ENCODE data around the gene MRPL40. TPM values are rescaled to one million over a fixed set of nuclear protein-coding genes. Genes with fewer than 3 reads are reported as not detected.

MRPL40 gene
- total RNA-seq, 2 donors from 2014 or later: 27.1 to 27.2 TPM

DNA sequence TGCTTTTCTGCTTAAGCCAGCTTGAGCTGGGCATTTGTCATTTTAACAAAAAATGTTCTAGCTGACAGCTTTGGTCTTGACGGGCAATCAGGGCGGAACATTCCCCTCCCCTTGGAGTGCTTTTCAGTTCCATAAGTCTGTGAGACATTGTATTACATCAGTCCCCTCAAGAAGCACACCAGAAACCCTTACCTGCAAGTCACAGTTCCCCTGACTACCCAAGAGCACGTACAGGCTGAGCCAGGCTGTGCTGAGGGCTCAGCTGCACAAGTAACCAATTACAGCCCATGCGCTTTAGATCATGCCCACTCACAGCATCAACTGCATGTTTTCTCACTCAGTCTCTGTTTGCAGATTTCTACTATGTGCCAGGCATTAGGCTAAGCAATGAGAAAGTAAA, 19.9 kb upstream of the MRPL40 start:
- H3K27me3 Mint-ChIP-seq (ENCODE audit: low read depth): no peaks in the 10 kb centered on the region
- H3K27ac Mint-ChIP-seq: peak overlapping the region; percentile 9
- H3K36me3 Mint-ChIP-seq (ENCODE audit: insufficient read depth in 2 of 2): peaks cover 1 to 7% of the 10 kb centered on the region in 2 donors

GRCh38 chr22:19412923-19413322, 19.4 kb upstream of the MRPL40 start:
- Mint-ChIP-seq H3K27ac (peak overlapping the region; percentile 9), H3K9me3 (no peaks in the 10 kb centered on the region), H3K4me1 (ENCODE audit: low read depth) (peaks cover 42% of the 10 kb centered on the region), H3K27me3 (ENCODE audit: low read depth) (no peaks in the 10 kb centered on the region), H3K4me3 (peak overlapping the region in 1 of 2 donors; percentile 30), H3K36me3 (ENCODE audit: insufficient read depth in 2 of 2) (peaks cover 3 to 9% of the 10 kb centered on the region in 2 donors)
- DNase-seq: no peak
- peak; percentile 64 to 84 for ATAC-seq (replicated peaks in 1 of 2)

More for the DNA sequence above, 19.9 kb upstream of the MRPL40 start:
- Mint-ChIP-seq H3K9me3 (no peaks in the 10 kb centered on the region), H3K4me3 (peak overlapping the region; percentile 11 to 30), H3K4me1 (ENCODE audit: low read depth) (peaks cover 38% of the 10 kb centered on the region)
- DNase-seq: no peak
- peak; percentile 25 to 32 for ATAC-seq (replicated peaks in 1 of 2)

DNA sequence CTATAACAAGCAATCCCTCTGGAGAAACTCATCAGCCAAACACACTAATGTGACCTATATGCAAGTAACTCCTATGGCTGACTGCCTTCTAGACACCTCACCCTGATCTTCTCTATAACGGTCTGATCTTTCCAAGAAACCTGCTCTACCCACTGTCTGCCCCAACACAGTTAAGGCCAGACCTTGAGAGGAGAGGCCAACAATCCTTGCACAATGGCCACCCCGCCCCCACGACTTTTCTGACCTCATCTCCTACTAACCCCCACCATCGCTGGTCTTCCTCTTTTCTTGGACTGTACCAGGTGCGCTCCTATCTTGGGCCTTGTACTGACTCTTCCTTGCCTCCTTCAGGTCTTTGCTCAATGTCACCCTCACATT, 13.3 kb upstream of the MRPL40 start:
- peaks cover 78% of the 10 kb centered on the region for H3K4me1 Mint-ChIP-seq (ENCODE audit: low read depth)
- peaks cover 3 to 8% of the 10 kb centered on the region in 2 donors for H3K36me3 Mint-ChIP-seq (ENCODE audit: insufficient read depth in 2 of 2)
- DNase-seq: no peak
- peak in 1 of 2 donors; percentile 20 for ATAC-seq (replicated peaks in 1 of 2)
- peak overlapping the region; percentile 73 to 83 for H3K4me3 Mint-ChIP-seq
- H3K27ac Mint-ChIP-seq: peak overlapping the region; percentile 92
- no peaks in the 10 kb centered on the region for H3K27me3 Mint-ChIP-seq (ENCODE audit: low read depth)
- H3K9me3 Mint-ChIP-seq: no peaks in the 10 kb centered on the region

GRCh38 chr22:19419464-19420178, 12.7 kb upstream of the MRPL40 start:
- peak overlapping the region; percentile 92 for H3K27ac Mint-ChIP-seq
- peaks cover 83% of the 10 kb centered on the region for H3K4me1 Mint-ChIP-seq (ENCODE audit: low read depth)
- ATAC-seq (replicated peaks in 1 of 2) (peak; percentile 97 to 99), DNase-seq (peak; percentile 53 to 59)
- peak overlapping the region; percentile 73 to 83 for H3K4me3 Mint-ChIP-seq
- no peaks in the 10 kb centered on the region for H3K27me3 Mint-ChIP-seq (ENCODE audit: low read depth)
- H3K9me3 Mint-ChIP-seq: no peaks in the 10 kb centered on the region
- peaks cover 1 to 8% of the 10 kb centered on the region in 2 donors for H3K36me3 Mint-ChIP-seq (ENCODE audit: insufficient read depth in 2 of 2)

DNA sequence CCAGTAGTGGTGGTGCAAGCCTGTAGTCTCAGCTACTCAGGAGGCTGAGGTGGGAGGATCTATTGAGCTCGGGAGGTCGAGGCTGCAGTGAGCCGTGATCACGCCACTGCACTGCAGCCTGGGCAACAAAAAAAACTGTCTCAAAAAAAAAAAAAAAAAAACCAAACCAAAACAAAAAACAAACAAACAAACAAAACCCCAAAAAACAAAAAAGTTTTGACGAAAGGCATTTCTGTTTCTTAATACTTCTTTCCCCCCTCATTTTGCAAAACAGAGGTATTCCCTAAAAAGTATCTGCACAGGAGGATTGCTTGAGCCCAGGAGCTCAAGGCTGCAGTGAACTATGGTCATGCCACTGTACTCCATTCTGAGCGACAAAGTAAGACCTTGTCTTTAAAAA, 12.0 kb upstream of the MRPL40 start:
- Mint-ChIP-seq H3K4me3 (peak overlapping the region; percentile 73 to 83), H3K9me3 (no peaks in the 10 kb centered on the region), H3K27me3 (ENCODE audit: low read depth) (no peaks in the 10 kb centered on the region), H3K27ac (peak overlapping the region; percentile 92), H3K4me1 (ENCODE audit: low read depth) (peaks cover 81% of the 10 kb centered on the region), H3K36me3 (ENCODE audit: insufficient read depth in 2 of 2) (peaks cover 1 to 8% of the 10 kb centered on the region in 2 donors)
- no peak for DNase-seq
- no peak for ATAC-seq (replicated peaks in 1 of 2)

DNA sequence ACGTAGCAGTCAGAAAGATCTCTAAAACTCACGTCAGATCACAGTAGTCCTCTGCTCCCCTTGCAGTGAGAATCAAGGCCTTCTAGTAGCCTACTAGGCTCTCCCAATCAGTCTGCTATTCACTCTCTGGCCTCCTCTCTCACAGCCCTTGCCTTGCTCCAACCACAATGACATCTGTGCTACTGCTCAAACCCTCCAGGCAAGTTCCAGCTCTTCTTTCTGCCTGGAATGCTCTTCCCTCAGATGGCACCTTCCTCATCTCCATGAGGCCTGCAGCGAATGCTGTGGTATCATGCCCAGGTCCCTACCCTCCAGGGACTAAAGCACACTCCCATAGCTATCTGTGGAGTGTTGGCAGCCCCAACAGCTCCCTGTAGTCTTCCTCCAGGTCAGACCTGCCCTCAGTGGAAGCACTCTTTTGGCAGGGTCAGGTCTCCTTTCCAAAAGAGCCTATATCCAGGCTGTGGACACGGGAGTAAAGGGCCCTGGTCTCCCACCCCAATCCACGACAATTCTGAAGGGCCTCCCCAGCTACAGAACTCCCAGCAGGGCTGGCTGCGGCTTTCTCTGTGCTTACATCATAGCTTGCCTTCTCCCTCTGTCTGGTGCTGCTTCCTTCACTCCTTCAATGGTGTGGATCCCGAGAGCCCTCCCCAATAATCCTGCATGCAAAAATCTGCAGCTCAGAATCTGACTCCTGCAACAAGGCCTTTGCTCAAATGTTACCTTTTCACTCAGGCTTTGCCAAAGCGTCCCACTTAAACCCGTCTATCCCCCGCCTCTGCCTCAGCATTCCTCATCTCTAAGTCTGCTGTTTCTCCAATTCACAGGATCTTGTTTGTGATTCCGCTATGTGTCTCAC, 9.7 kb upstream of the MRPL40 start:
- H3K9me3 Mint-ChIP-seq: no peaks in the 10 kb centered on the region
- H3K27me3 Mint-ChIP-seq (ENCODE audit: low read depth): no peaks in the 10 kb centered on the region
- ATAC-seq (replicated peaks in 1 of 2) (no peak), DNase-seq (no peak)
- peak overlapping the region; percentile 65 for H3K27ac Mint-ChIP-seq
- H3K4me1 Mint-ChIP-seq (ENCODE audit: low read depth): peaks cover 81% of the 10 kb centered on the region
- H3K4me3 Mint-ChIP-seq: no peak overlapping the region
- H3K36me3 Mint-ChIP-seq (ENCODE audit: insufficient read depth in 2 of 2): peaks cover 4 to 9% of the 10 kb centered on the region in 2 donors

DNA sequence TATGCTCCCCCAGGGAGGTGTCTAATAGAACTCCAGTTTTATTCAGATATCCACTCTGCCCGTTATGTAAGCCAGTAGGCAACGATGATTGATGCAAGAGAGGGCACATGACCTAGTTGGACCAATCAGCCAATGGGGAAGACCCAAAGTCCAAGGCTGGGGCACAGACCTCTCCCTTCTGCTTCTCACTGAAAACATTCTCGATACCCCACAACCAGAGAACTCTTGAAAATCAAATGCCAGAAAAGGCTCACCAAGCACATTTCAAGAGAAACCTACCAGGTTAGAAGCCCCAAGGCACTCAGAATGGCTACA, 8.2 kb upstream of the MRPL40 start:
- no peak for DNase-seq
- ATAC-seq (replicated peaks in 1 of 2): no peak
- Mint-ChIP-seq H3K4me3 (no peak overlapping the region), H3K36me3 (ENCODE audit: insufficient read depth in 2 of 2) (peaks cover 2 to 7% of the 10 kb centered on the region in 2 donors), H3K4me1 (ENCODE audit: low read depth) (peaks cover 86% of the 10 kb centered on the region), H3K27me3 (ENCODE audit: low read depth) (no peaks in the 10 kb centered on the region), H3K9me3 (no peaks in the 10 kb centered on the region), H3K27ac (peak overlapping the region; percentile 12)

DNA sequence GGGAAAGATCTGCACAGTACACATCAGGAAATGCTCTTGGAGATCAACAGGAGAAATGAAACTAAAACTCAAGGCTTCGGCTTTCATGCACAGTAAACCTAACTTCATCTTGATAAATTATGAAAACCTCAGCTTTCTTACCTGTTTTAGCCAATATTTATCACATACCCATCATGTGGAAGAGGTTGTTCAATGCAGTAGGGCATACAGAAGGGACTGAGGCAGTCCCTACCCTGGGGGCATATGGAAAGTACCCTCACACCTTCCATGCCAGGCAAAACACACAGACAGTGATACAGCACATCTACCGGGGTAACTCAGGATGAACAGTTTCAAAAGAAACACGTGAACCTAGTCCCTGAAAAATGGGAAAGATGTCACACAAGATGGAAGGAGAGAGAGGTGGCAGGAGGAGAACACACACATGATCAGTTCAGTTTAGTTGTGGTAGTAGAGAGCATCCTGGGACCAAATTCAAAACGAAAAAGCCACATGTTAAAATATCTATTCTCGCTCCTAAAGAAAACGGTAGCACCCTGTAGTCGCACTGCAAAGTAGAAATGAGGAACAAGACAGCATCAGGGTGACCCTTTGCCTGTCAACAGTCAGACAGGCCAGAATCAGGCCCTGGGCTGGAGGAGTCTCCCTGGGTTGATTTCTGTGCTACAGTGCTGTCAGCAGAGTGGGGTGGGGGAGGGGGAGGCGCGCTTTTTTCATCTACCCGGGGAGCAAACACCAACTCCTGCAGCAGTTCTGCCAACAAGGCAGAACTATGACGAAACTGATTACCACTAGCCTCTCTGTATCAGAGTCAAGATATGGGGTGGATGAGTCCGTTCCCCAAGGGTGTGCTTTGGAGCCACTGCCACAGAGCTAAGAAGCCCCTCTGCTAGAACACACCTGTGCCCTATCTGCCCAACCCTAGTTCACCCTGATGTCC, 2.1 kb upstream of the MRPL40 start:
- H3K27ac Mint-ChIP-seq: peak overlapping the region; percentile 96

DNA sequence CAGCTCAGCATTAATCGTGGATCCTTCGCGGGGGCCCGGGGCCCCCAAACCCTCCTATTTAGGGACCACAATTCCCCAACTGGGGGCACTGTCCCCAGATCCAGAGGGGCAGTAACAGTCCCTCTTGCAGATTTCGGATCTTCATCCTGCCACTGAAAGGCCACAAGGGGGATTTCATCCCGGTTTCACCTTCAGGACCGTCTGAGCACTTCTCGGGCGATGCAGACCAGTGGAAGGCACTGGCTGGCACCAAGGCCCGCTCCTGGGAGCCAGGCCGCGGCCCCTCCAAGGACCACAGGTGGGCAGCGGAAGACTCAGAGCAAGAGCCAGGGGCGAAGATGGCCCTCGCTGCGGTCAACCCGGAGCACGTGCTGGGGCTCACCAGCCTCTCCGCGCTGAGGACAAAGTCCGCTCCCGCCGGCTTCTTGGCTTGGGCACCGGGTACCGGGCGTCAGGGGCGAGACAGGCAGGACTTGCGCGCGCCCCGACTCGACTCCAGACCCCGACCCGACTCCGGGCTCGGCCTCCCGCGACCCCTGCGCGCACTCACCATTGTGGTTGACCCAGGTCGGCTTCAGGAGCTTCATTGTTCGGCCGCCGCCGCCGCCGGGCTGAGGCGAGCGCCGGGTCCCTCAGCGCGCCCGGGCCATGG, 1.3 kb upstream of the MRPL40 start:
- peaks cover 69% of the 10 kb centered on the region for H3K4me1 Mint-ChIP-seq (ENCODE audit: low read depth)
- no peaks in the 10 kb centered on the region for H3K9me3 Mint-ChIP-seq
- DNase-seq: peak; percentile 39 to 50

More for the DNA sequence above, 2.1 kb upstream of the MRPL40 start:
- H3K4me1 Mint-ChIP-seq (ENCODE audit: low read depth): peaks cover 71% of the 10 kb centered on the region
- DNase-seq (peak; percentile 20 to 26), ATAC-seq (replicated peaks in 1 of 2) (peak in 1 of 2 donors; percentile 6)
- H3K4me3 Mint-ChIP-seq: peak overlapping the region; percentile 91 to 93
- no peaks in the 10 kb centered on the region for H3K9me3 Mint-ChIP-seq
- peaks cover 5 to 14% of the 10 kb centered on the region in 2 donors for H3K36me3 Mint-ChIP-seq (ENCODE audit: insufficient read depth in 2 of 2)
- no peaks in the 10 kb centered on the region for H3K27me3 Mint-ChIP-seq (ENCODE audit: low read depth)

DNA sequence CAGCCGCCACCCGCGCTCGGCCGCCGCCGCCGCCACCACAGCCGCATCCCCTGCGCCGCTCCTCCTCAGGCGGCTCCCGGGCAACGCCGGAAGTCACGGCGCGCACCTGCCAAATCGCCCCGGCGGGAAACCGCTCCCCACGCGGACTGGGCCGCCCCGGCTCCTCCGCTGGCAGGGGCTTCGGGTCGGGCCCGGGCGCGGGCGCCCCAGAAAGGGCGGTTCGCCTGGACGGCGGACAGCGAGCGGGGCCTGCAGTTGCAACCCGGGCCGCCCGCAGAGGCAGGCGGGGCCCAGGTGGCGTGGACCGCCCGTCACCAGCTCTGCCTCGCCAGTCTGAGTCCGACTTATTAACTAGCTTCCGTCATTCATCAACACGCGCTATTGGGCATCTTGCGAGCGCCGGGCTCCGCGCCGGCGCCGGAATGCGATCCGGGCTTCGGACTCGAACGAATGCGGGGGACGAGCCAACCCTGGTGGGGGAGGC, 654 bp upstream of the MRPL40 start, which contains the start of gene HIRA:
HIRA (minus strand) TSS at position 85 of the 484 bp plus-strand sequence. CDS start 257 bp downstream, outside the sequence.
- Mint-ChIP-seq H3K27ac (peak within 1 kb of the TSS; percentile 96), H3K36me3 (ENCODE audit: insufficient read depth in 2 of 2) (peaks cover 5 to 11% of the 10 kb centered on the region in 2 donors), H3K4me3 (peak within 1 kb of the TSS; percentile 91 to 93), H3K9me3 (no peaks in the 10 kb centered on the region), H3K4me1 (ENCODE audit: low read depth) (peaks cover 62% of the 10 kb centered on the region), H3K27me3 (ENCODE audit: low read depth) (no peaks in the 10 kb centered on the region)
- peak; percentile 67 to 69 for ATAC-seq (replicated peaks in 1 of 2)
- DNase-seq: peak; percentile 88 to 93

More for the DNA sequence above, 1.3 kb upstream of the MRPL40 start:
- H3K27me3 Mint-ChIP-seq (ENCODE audit: low read depth): no peaks in the 10 kb centered on the region
- H3K36me3 Mint-ChIP-seq (ENCODE audit: insufficient read depth in 2 of 2): peaks cover 5 to 14% of the 10 kb centered on the region in 2 donors
- peak overlapping the region; percentile 91 to 93 for H3K4me3 Mint-ChIP-seq
- H3K27ac Mint-ChIP-seq: peak overlapping the region; percentile 74
- no peak for ATAC-seq (replicated peaks in 1 of 2)

GRCh38 chr22:19434401-19434800, 2.1 kb downstream of the MRPL40 start:
- H3K27me3 Mint-ChIP-seq (ENCODE audit: low read depth): no peaks in the 10 kb centered on the region
- peak overlapping the region; percentile 85 for H3K27ac Mint-ChIP-seq
- H3K36me3 Mint-ChIP-seq (ENCODE audit: insufficient read depth in 2 of 2): peaks cover 3 to 7% of the 10 kb centered on the region in 2 donors
- H3K4me3 Mint-ChIP-seq: peak overlapping the region; percentile 91 to 93
- no peaks in the 10 kb centered on the region for H3K9me3 Mint-ChIP-seq
- ATAC-seq (replicated peaks in 1 of 2): no peak
- peak in 1 of 2 donors; percentile 21 for DNase-seq
- H3K4me1 Mint-ChIP-seq (ENCODE audit: low read depth): peaks cover 39% of the 10 kb centered on the region
